Endothelial cell of umbilical vein (primary cell): ENCODE results near the gene B3GAT1. TPM values are rescaled to one million over a fixed set of nuclear protein-coding genes. Genes with fewer than 3 reads are reported as not detected.

Source experiments
- BruUV-seq: library from RNA; stranded (reverse); fragments of 400-500 nt; replicated peaks from 2 replicates; lab custom pipeline; 2021; lab: Mats Ljungman, UMichigan
- CTCF ChIA-PET: fragments of 300-600, 350-600 bp; sonication (Branson Sonifier 250); formaldehyde crosslinking; loops from one replicate; lab custom pipeline; 2021; ENCODE audit warnings: antibody characterized with exemption, inconsistent platforms; lab: Charles Lee
- POLR2A ChIA-PET: fragments of 300-600, 350-600 bp; sonication (Branson Sonifier 250); formaldehyde crosslinking; loops from one replicate; lab custom pipeline; 2021; ENCODE audit warnings: antibody characterized with exemption, inconsistent platforms; lab: Charles Lee
- DNase-seq: peaks from one replicate; pipeline ENCODE4 v3.0.0-alpha.2; 2011; ENCODE audit warnings: low read depth, low spot score
- FAIRE-seq: peaks from 2 replicates; lab custom pipeline; 2011; peaks lifted over from hg19 to GRCh38; lab: Jason Lieb, UNC
- H2AFZ ChIP-seq: 2 replicates; pipeline ENCODE4 v1.6.0; 2012; ENCODE audit warnings: low read depth, low read length, control low read depth, inconsistent platforms
- H3K27ac ChIP-seq: 2 replicates; pipeline ENCODE4 v1.5.1; 2011; ENCODE audit warnings: low read depth, mild to moderate bottlenecking, control low read depth, low read length, moderate library complexity; ENCODE audit not compliant: insufficient read depth
- H3K27me3 ChIP-seq, 2 experiments: 2 replicates each; pipeline versions ENCODE4 v1.6.0 to v1.6.1; 2011; ENCODE audit warnings: low read length in 2 of 2, mixed read lengths in 1 of 2; ENCODE audit not compliant: control insufficient read depth in 2 of 2, insufficient read depth in 2 of 2
- H3K36me3 ChIP-seq, 2 experiments: 2 replicates in 1 of 2; 3 replicates in 1 of 2; pipeline ENCODE4 v1.5.1; 2011; ENCODE audit warnings: low read length in 2 of 2, mild to moderate bottlenecking in 1 of 2, moderate library complexity in 1 of 2; ENCODE audit not compliant: control insufficient read depth in 2 of 2, insufficient read depth in 2 of 2; ENCODE audit errors: extremely low read depth in 1 of 2
- H3K4me1 ChIP-seq: 3 replicates; pipeline ENCODE4 v1.5.1; 2011; ENCODE audit warnings: mild to moderate bottlenecking, low read length; ENCODE audit not compliant: control insufficient read depth, insufficient read depth; ENCODE audit errors: extremely low read depth
- H3K4me2 ChIP-seq: 2 replicates; pipeline ENCODE4 v1.6.1; 2011; ENCODE audit warnings: low read length, control low read depth, mixed read lengths; ENCODE audit not compliant: insufficient read depth
- H3K4me3 ChIP-seq, 3 experiments: fragments of 200-600 bp in 1 of 3; sonication (generic), shearing (Covaris generic) in 1 of 3; replicated peaks in 1 of 3; 2 replicates each; pipeline ENCODE4 v1.5.1; 2011 to 2016; ENCODE audit warnings: control low read depth in 3 of 3, low read length in 3 of 3, mild to moderate bottlenecking in 2 of 3, inconsistent platforms in 1 of 3, low read depth in 1 of 3, moderate library complexity in 1 of 3; ENCODE audit not compliant: insufficient read depth in 1 of 3
- H3K79me2 ChIP-seq: 2 replicates; pipeline ENCODE4 v1.6.0; 2012; ENCODE audit warnings: low read length, inconsistent platforms; ENCODE audit not compliant: control insufficient read depth, insufficient read depth
- H3K9ac ChIP-seq: replicated peaks from 2 replicates; pipeline ENCODE3; 2011; ENCODE audit warnings: low read length, control low read depth; ENCODE audit not compliant: insufficient read depth; ENCODE audit errors: extremely low read depth
- H3K9me1 ChIP-seq: replicated peaks from 3 replicates; pipeline ENCODE4 v1.6.0; 2011; ENCODE audit warnings: mild to moderate bottlenecking, low read length; ENCODE audit not compliant: control insufficient read depth, insufficient read depth; ENCODE audit errors: extremely low read depth
- H3K9me3 ChIP-seq: replicated peaks from 2 replicates; pipeline ENCODE4 v1.5.1; 2012; ENCODE audit warnings: low read length, inconsistent platforms; ENCODE audit not compliant: control insufficient read depth, insufficient read depth
- H4K20me1 ChIP-seq: replicated peaks from 2 replicates; pipeline ENCODE3; 2011; ENCODE audit warnings: mild to moderate bottlenecking, low read length; ENCODE audit not compliant: control insufficient read depth, insufficient read depth; ENCODE audit errors: extremely low read depth
- FOS ChIP-seq: IDR thresholded peaks from 2 replicates; pipeline ENCODE4 v1.6.1; 2011; ENCODE audit warnings: mild to moderate bottlenecking, low read length, moderate library complexity, borderline replicate concordance; ENCODE audit not compliant: insufficient read depth
- JUN ChIP-seq: IDR thresholded peaks from 2 replicates; pipeline ENCODE4 v1.6.1; 2011; ENCODE audit warnings: borderline replicate concordance, low read depth; ENCODE audit not compliant: insufficient read length, insufficient read depth
- POLR2A ChIP-seq: IDR thresholded peaks from 2 replicates; pipeline ENCODE4 v1.6.1; 2012; ENCODE audit warnings: low read depth, mild to moderate bottlenecking, control low read depth, low read length
- dilution Hi-C: fragments of 300-500 bp; cut with MboI; formaldehyde crosslinking; loops from one replicate; pipeline ENCODE4 v1.15.0; 2019; ENCODE audit warnings: low sequenced_read_pairs; ENCODE audit not compliant: extremely low pct_ligation_motif_present
- intact Hi-C: fragments of 100-400 bp; cut with micrococcal nuclease; formaldehyde crosslinking; loops from one replicate; pipeline ENCODE4 v1.10.0; 2022
- polyA plus RNA-seq, 4 experiments: library from polyadenylated mRNA; depleted of rRNA in 3 of 4; stranded (reverse) in 3 of 4; unstranded in 1 of 4; fragments of >200 nt; gene quantifications; 2 replicates each; pipeline versions ENCODE4 v1.2.1 to v1.2.3, GENCODE V29; 2011 to 2012; ENCODE audit warnings: missing spikeins in 1 of 4
- total RNA-seq: library from RNA; stranded (reverse); gene quantifications from 2 replicates; pipeline ENCODE4 v1.2.3, GENCODE V29; 2021
- TF ChIP-seq, protein P1 (sequence below): IDR thresholded peaks from 2 replicates; pipeline ENCODE4 v1.6.1; 2011; ENCODE audit not compliant: insufficient read depth, insufficient read length

B3GAT1 gene
- total and polyA plus RNA-seq, 2 donors (not counting 3 experiments of a cell fraction or from before 2014, with no cell fraction given), result 0.01 TPM; not detected in 1

DNA sequence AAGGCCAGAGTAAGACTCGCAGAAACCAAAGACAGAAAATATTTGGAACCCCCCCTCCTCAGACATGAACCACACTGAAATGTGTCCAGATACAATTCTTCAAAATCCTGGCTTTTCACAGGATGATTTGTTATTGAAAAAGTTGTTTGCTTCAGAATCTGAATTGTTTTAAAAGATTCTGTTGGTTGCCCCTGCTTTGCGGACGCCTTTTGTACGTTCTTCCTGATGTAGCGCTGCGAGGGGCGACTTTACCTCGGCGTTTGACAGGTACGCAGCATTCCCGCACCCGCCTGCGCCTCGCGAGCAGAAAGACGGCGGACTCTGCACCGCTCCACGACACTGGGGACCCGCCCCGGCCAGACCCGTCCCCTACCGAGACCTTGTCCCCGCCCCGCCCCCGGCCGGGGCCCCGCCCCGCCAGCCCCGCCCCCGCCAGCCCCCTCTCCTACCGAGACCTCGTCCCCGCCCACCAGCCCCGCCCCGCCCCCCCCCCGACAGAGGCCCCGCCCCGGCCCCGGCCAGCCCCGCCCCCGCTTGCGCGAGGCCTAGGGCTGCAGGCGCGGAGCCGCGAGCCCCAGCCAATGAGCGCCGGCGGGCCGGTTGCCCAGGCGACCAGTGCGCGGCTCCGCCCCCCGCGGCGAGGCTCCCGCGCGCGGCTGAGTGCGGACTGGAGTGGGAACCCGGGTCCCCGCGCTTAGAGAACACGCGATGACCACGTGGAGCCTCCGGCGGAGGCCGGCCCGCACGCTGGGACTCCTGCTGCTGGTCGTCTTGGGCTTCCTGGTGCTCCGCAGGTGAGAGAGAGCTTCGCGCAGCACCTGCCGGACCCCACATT, 80.5 kb downstream of the B3GAT1 start, which contains the start of gene GLB1L2:
Gene GLB1L2, plus strand, starts transcription at position 635 of the 835 bp plus-strand sequence. Its CDS starts 74 bp downstream, at position 709.
- H2AFZ ChIP-seq, result peak within 1 kb of the TSS; percentile 56
- no peaks in the 10 kb centered on the region for H3K36me3 ChIP-seq
- H3K4me3 ChIP-seq, result peak within 1 kb of the TSS in 2 of 3 experiments; percentile 3 to 37
- intact Hi-C loops, result loop anchor here (5.0 to 10.0 kb wide), 2 partner anchors 79 to 297 kb away; partner anchors contain the start of genes ACAD8 and THYN1
- no TSS peak for BruUV-seq
- no peaks in the 10 kb centered on the region for H3K9me1 ChIP-seq
- POLR2A ChIA-PET, result no interaction called here
- dilution Hi-C loops, result no loop called here
- DNase-seq, result peak; percentile 36
- FAIRE-seq, result no peak
- peak within 1 kb of the TSS; percentile 34 for H3K4me2 ChIP-seq
- H3K27me3 ChIP-seq, result peaks cover 16 to 17% of the 10 kb centered on the region in 2 experiments
- H3K9ac ChIP-seq, result no peak within 1 kb of the TSS
- CTCF ChIA-PET, result no interaction called here
- no peak within 1 kb of the TSS for H3K27ac ChIP-seq
- H4K20me1 ChIP-seq, result no peaks in the 10 kb centered on the region
- H3K9me3 ChIP-seq, result no peaks in the 10 kb centered on the region
- no peaks in the 10 kb centered on the region for H3K79me2 ChIP-seq
- TF ChIP-seq FOS (no peak), JUN (no peak)
- TF ChIP-seq, protein P1, sequence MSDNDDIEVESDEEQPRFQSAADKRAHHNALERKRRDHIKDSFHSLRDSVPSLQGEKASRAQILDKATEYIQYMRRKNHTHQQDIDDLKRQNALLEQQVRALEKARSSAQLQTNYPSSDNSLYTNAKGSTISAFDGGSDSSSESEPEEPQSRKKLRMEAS, result peak; percentile 28
- H3K4me1 ChIP-seq, result peaks cover 4% of the 10 kb centered on the region

DNA sequence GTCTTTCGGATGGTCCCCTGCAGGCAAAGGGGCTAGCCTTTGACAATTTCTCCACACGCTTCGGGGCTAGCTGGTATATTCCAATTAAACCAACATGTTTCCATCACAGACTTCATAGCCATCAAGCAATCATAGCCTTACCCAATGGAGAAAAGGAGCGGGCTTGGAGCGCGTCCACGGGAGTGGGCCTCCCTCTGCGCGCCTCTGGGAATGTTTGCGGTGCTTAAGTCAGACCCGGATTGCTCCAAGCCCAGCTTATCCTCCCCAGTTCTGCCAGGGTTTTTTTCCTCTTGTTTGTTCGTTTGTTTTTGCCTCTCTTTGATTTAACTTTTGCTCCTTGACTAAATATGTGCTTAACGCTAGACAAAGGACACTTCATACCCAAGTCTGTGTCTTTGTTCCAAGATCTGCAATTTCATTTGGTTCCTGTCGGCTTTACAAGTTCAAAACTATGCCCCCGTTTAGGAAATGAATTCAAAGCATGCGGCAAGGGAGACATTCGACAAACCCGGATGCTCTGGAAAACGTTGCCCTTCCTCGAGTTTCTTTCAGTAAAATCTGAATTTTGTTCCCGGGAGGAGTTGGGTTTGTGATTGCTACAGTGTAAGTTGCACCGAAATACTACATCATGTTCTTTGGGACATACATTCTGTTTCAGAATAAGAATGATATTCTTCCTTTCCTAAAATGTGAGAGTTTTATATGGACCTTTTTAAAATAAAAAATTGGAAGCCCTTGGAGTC, 81.3 kb downstream of the B3GAT1 start:
- DNase-seq, result no peak
- Histone ChIP-seq H3K9me3 (no peaks in the 10 kb centered on the region), H4K20me1 (no peaks in the 10 kb centered on the region), H3K36me3 (no peaks in the 10 kb centered on the region), H3K4me2 (peak overlapping the region; percentile 2), H3K79me2 (no peaks in the 10 kb centered on the region), H3K4me1 (peaks cover 4% of the 10 kb centered on the region), H3K27ac (no peak overlapping the region), H3K9me1 (no peaks in the 10 kb centered on the region), H3K27me3 (peaks cover 16 to 17% of the 10 kb centered on the region in 2 experiments), H2AFZ (no peak overlapping the region), H3K9ac (no peak overlapping the region), H3K4me3 (no peak overlapping the region)
- intact Hi-C loops (loop anchor here (5.0 to 10.0 kb wide), 2 partner anchors 78 to 296 kb away; partner anchors contain the start of genes ACAD8 and THYN1), dilution Hi-C loops (no loop called here)
- no TSS peak for BruUV-seq
- CTCF ChIA-PET, result no interaction called here
- POLR2A ChIA-PET, result no interaction called here
- TF ChIP-seq POLR2A (no peak), FOS (no peak)
- TF ChIP-seq, protein P1, result no peak
- FAIRE-seq, result no peak

Other genes starting within 250 kb of the B3GAT1 start
- gene NCAPD3, start 188.3 kb downstream of the B3GAT1 start, total RNA-seq, result 42.6 and 43.8 TPM in 2 replicates
- gene NCAPD3, start 188.3 kb downstream of the B3GAT1 start, polyA plus RNA-seq, result 19.7 and 22.6 TPM in 2 replicates
- gene VPS26B, start 187.6 kb downstream of the B3GAT1 start, total RNA-seq, result 41.6 and 53.1 TPM in 2 replicates
- gene VPS26B, start 187.6 kb downstream of the B3GAT1 start, polyA plus RNA-seq, result 38.0 and 40.2 TPM in 2 replicates
- 38.0 and 40.7 TPM in 2 replicates for gene THYN1, start 158.9 kb downstream of the B3GAT1 start, total RNA-seq
- 29.2 and 35.7 TPM in 2 replicates for gene THYN1, start 158.9 kb downstream of the B3GAT1 start, polyA plus RNA-seq
- 21.2 and 22.9 TPM in 2 replicates for gene ACAD8, start 158.7 kb downstream of the B3GAT1 start, total RNA-seq
- gene ACAD8, start 158.7 kb downstream of the B3GAT1 start, polyA plus RNA-seq, result 24.2 and 29.0 TPM in 2 replicates
- gene GLB1L3, start 135.9 kb downstream of the B3GAT1 start, total RNA-seq, result not detected in 2 replicates
- gene GLB1L3, start 135.9 kb downstream of the B3GAT1 start, polyA plus RNA-seq, result not detected in 2 replicates
- 0.28 and 0.55 TPM in 2 replicates for gene GLB1L2, start 80.3 kb downstream of the B3GAT1 start, total RNA-seq
- 0.48 and 0.59 TPM in 2 replicates for gene GLB1L2, start 80.3 kb downstream of the B3GAT1 start, polyA plus RNA-seq